GM12874 (cell line): ENCODE measurements around the gene ST6GALNAC3.

Source experiments
- CTCF ChIP-seq: IDR thresholded peaks from 2 replicates; pipeline ENCODE4 v1.5.1; 2011; ENCODE audit warnings: low read depth, mild to moderate bottlenecking, control low read depth, low read length, moderate library complexity; ENCODE audit not compliant: insufficient read depth

ST6GALNAC3 gene

GRCh38 chr1:76379506-76379905 lies 305.0 kb downstream of the ST6GALNAC3 start:
- TF ChIP-seq CTCF: no peak

GRCh38 chr1:76381450-76382097 lies 307.0 kb downstream of the ST6GALNAC3 start:
- no peak for TF ChIP-seq CTCF

GRCh38 chr1:76388261-76388660 lies 313.7 kb downstream of the ST6GALNAC3 start:
- no peak for TF ChIP-seq CTCF

GRCh38 chr1:76390456-76390855 lies 315.9 kb downstream of the ST6GALNAC3 start:
- no peak for TF ChIP-seq CTCF

GRCh38 chr1:76395059-76395458 lies 320.5 kb downstream of the ST6GALNAC3 start:
- no peak for TF ChIP-seq CTCF

GRCh38 chr1:76402128-76402527 lies 327.6 kb downstream of the ST6GALNAC3 start:
- no peak for TF ChIP-seq CTCF

GRCh38 chr1:76408303-76408702 lies 333.8 kb downstream of the ST6GALNAC3 start:
- TF ChIP-seq CTCF: no peak
